GM18517 (cell line): ENCODE data around the gene B4GALT5.
"Not testable (repeated sequence)": the region's sequence is repeated elsewhere in the genome, so short reads cannot be mapped to it uniquely, and the experiment has no call there.

Experiments used
- ATAC-seq: cut with Tn5 transposase; IDR thresholded peaks from one replicate; pipeline ENCODE4 v1.9.1; 2021; ENCODE audit warnings: mild to moderate bottlenecking, moderate library complexity; ENCODE audit not compliant: unreplicated experiment

Gene B4GALT5

DNA sequence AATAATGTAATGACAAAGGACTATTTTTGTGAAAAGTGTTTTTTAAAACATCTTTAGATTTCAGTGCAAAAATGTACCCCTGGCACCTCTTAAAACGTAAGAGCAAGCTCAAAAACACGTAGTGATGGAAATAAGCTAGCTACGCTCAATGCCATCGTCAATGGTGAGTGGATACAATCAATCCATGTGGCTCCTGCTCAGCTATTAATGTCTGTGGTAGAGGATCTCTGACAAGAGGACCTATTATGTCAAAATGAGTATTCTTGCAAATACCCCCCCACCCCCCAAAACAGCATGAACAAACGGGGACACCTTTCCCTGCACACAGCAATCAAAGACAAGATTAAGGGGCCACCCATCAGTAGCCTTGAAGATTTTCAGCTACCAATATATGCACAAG lies 80.7 kb downstream of the B4GALT5 start:
- ATAC-seq, result no peak

DNA sequence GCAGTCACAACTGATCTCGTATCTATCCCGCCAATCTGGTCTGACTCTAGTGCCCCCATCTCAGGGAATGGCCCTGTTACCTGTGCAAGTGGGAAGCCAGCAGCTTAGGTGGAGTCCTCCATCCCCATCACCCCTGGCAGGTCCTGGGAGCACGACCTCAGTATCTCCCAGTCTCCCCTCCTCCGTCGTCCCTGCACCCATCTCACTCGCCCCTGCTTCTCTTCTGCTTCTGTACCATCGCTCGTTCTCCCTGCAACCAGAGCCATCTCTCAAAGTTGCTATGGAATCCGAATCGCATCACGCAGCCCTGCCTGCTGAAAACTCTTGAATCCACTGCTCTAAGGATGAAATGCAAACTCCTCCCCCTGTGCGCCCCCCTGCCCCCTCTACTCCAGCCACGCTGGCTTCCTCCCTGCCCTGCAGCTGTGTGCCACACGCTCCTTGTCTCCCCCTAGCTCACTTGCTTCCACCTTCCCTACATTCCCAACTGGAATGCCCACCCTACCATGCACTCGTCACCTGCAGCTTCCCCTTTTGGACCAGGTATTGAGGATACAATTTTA lies 81.7 kb downstream of the B4GALT5 start:
- ATAC-seq, result no peak

DNA sequence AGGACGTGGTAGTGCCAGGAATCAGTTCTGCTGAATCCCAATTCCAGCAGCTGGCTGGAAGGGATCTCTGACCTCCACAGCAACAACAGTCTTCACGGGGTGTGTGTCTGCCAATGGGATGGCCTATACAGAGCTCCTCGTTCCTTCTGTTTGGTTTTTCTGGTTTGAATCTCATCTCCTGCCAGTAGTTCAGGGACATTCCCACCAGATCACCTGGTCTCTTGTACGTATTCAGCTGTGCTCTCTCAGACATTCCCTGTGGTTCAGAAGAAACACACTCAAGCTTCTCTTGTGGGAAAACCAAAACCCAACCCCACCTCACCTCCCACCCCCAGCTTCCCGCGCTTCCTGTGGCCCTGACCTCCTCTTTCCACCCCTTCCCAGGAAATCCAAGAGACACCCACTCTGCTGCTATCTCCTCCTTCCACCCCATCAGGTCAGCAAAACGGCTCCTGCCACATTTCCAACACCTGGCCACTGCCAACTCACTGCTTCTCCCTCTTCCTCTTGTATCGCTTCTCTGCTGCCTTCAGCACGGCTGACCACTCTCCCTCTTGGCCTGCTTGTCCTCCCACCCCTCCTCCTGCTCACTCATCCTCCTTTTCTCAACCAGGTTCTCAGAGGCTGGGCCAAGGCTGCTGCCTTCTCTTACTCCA lies 82.5 kb downstream of the B4GALT5 start:
- peak; percentile 22 for ATAC-seq

DNA sequence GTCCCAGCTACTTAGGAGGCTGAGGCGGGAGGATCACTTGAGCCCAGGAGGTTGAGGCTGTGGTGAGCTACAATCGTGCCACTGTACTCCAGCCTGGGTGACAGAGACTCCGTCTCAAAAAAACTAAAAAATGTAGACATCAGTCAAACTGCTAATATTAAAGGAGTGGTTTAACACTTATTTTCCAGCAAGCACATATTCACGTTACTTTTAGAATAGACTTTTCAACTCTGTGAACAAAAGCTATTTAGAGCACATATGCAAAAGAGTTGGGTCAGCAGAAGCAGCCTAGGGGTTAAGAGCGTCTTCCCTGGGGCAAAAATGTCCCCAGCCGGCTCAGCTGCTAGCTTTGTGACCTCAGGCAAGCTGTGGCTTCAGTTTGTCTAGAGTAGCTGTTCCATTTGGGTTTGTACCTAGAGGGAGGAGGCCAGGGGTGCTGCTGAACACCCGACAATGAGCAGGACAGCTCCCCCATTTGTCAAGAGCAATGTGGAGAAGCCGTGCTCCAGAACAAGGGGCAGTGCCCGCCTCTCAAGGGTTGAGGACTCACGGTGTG lies 83.2 kb downstream of the B4GALT5 start:
- peak; percentile 84 for ATAC-seq

DNA sequence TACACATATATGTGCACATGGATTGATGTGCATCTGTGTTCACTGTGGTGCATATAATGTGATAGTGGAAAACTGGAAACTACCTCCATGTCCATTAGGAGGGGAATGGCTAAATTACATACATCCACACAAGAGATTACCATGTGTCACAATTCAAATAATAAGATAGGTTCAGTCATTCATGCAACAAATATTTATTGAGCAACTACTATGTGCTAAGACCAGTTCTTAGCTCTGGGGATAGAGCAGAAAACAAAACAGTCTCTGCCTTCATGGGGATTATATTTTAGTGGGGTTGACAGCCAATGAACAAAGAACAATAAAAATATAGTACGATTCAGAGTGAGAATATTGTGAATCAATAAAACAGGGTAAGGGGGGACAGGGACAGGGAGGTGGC lies 84.1 kb downstream of the B4GALT5 start:
- ATAC-seq, result no peak

DNA sequence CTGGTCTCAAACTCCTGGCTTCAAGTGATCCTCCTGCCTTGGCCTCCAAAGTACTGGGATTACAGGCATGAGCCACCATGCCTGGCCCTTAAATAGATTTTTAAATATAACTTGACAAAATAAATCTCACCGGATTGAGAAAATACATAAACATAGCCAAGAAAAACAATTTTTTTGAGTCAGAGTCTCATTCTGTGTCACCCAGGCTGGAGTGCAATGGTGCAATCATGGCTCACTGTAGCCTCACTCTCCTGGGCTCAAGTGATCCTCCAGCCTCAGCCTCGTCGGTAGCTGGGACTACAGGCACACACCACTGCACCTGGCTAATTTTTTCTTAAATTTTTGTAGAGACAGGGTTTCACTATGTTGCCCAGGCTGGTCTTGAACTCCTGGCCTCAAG lies 85.4 kb downstream of the B4GALT5 start:
- ATAC-seq, result not testable (repeated sequence)

DNA sequence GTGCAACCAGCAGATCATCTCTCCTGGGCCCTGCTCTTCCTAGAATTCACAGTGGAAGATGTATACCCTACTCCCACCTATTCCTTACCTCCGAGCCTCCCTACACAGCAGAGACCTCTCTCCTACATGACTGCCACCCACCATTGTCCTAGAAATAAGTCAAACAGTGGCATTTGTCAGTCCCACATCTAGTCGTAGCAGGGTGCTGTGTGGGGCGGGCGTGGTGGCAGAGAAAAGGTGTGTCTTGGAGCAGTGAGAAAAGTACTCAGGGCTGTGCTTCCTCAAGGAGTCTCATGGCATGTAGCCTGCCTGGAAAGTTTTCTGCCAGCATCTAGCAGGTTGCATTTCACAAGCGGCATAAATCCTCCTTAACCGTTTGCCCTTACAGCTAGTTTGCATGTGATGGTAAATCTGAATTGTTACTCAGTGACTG lies 86.3 kb downstream of the B4GALT5 start:
- ATAC-seq, result no peak

DNA sequence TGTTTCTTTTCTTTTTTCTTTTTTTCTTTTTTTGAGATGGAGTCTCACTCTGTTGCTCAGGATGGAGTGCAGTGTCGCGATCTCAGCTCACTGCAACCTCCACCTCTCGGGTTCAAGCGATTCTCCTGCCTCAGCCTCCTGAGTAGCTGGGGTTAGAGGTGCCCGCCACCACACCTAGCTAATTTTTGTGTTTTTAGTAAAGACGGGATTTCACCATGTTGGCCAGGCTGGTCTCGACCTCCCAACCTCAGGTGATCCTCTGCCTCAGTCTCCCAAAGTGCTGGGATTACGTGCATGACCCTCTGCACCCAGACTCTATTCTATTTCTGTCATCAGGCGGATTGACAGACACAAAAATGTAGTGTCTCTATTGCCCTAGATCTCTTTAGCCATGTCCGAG lies 88.7 kb downstream of the B4GALT5 start:
- ATAC-seq, result not testable (repeated sequence)

DNA sequence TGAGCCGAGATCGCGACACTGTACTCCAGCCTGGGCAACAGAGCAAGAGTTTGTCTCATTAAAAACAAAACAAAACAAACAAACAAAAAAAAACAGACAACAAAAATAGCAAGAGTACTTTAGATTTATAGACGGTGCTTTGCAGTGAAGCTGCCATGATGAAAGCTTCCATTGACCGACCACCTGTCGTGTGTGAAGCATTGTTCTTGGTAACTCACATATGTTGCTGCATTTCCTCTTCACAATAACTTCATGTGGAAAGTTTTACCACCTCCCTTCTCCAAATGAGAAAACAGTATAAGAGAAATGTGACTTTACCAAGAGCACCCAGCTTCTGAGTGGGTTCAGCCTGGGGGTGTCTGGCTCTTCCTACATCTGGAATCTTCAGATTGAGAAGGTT lies 89.4 kb downstream of the B4GALT5 start:
- ATAC-seq, result no peak

DNA sequence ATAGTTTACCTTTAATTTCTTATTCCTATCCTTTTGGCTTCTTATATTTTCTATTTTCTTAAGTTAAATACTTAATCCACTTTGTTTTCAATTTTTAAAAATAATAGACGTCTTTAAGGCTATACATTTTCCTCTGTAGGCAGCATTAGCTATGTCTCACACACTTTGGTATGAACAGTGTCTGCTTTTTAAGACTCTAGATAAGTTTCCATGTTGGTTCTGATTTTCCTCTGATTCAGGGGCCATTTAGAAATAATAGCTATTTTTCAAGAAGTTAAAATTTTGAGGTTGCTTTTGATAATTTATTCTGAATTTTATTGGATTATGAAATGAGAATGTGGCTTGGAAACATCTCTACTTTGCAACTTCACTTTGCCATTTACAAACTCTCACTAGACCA lies 91.4 kb downstream of the B4GALT5 start:
- no peak for ATAC-seq

DNA sequence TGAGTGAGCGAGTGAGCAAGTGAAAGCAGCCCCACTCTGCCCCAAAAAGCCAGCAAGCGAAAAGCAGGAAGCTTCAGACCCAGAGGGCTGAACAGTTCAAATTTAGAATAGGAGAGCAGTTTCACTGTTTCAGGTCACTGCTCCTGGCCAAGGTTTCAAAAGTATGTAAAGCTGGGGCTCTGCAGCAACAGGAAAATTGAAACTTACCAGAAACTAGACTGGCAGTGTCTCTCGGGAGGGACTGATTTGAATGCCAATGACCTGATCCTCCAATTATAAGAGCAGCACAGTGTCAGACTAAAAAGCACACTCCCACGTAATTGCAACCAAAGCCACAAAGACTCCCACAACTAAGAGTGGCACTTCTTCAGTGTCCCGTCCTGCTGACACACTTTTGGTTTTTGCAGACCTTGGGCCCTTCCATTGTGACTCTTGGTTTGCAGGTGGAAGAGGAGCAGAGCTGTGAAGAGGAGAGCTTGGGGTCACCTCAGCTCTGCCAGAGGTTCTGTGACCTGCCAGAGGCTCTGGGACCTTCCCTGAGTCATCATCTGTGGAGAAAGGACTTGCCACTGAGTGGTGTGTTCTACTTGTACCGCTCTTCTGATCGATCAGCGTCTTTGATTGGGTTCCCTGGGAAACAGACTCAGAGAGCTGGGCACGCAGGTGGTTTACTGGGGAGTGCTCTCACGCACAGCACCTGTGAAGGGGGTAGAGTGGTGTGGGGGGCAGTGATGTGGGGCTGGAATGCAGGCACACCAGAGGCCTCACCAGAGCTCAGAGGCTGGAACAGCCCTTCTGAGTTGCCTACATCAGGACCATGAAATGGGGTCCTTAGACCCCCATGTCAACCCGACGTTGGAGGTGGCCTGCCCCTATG lies 93.1 kb downstream of the B4GALT5 start:
- peak; percentile 91 for ATAC-seq

DNA sequence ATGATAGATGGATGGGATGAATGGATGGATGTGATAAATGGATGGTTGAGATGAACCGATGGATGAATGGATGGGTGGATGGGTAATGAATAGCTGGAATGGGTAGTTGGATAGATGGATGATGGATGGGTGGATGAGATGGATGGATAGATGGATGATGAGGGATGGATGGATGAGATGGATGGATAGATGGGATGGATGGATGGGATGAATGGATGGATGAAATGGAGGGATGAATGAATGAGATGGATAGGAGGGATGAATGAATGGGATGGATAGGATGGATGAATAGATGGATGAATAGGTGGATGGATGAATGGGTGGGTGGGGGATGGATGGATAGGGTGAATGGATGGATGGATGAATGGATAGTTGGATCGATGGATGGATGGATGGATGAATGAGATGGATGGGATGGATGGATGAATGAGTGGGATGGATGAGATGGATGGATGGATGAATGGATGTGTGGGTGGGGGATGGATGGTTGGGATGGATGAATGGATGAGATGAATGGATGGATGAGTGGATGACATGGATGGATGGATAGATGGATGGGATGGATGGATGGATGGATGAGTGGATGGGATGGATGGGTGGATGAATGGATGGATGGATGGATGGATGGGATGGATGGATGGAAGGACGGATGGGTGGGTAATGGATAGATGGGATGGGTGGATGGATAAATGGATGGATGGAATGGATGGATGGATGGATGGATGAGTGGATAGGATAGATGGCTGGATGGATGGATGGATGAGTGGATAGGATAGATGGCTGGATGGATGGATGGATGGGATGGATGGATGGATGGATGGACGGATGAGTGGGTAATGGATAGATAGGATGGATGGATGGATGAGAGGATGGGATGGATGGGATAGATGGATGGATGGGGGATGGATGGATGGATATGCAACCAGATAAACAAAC lies 94.3 kb downstream of the B4GALT5 start:
- ATAC-seq, result no peak

DNA sequence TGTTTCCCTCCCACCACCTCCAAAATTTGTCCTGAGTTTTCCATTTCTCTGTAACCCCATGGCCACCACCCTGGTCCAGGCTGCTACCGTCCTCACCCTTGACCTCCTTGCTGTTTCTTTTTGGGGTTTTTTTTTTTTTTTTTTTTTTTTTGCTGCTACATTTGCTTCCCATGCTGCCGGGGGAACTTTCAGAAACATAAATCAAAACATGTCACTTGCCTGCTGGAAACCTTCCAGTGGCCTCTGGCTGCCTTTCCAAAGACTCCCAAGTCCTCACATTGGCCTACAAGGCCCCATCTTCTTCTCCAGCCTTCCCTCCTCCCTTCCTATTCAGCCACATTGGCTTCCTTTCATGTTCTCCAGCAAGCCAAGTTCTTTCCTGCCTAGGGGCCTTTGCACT lies 95.4 kb downstream of the B4GALT5 start:
- no peak for ATAC-seq

DNA sequence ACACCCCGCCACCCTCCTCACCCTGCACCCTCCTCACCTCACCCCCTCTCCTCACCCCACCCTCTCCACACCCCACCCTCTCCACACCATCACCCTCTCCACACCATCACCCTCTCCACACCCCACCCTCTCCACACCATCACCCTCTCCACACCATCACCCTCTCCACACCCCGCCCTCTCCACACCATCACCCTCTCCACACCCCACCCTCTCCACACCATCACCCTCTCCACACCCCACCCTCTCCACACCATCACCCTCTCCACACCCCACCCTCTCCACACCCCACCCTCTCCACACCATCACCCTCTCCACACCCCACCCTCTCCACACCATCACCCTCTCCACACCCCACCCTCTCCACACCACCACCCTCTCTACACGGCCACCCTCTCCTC lies 96.3 kb downstream of the B4GALT5 start:
- ATAC-seq, result not testable (repeated sequence)

DNA sequence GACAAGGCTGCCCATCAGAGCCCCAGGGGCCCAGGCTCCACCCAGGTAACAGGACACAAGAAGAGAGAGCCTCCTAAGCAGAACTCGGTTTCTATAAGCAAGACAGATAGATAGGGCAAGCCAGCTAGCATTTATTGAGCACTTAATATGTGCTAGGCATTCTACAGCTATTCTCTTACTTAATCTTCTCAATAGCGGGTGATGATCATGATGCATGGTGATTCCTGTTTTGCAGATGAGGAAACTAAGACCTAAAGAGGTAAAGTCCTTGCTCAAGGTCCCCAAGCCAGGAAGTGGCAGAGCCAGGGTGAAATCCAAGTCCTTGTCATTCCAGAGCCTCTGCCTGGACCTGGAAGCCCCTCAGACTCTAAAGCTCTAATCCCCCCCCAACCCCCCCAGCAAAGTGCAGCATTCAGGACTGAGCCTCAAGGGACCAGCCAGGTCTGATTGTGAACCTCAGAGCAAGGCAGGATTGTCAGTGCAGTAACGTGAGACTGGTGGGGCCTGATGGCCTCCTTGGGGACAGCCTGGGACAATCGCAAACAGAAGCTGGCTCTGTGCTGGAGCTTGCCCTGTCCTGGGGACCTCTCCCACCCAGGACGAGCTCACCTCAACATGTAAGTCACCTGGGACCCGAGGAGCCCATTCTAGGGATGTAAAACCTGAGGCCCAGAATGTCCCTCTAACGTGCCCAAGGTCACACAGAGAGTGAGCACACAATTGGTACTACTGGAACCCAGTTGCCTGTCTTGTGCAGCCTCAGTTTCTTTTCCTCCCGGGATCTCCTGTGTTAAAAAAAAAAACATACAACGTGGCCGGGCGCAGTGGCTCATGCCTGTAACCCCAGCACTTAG lies 97.3 kb downstream of the B4GALT5 start:
- no peak for ATAC-seq

DNA sequence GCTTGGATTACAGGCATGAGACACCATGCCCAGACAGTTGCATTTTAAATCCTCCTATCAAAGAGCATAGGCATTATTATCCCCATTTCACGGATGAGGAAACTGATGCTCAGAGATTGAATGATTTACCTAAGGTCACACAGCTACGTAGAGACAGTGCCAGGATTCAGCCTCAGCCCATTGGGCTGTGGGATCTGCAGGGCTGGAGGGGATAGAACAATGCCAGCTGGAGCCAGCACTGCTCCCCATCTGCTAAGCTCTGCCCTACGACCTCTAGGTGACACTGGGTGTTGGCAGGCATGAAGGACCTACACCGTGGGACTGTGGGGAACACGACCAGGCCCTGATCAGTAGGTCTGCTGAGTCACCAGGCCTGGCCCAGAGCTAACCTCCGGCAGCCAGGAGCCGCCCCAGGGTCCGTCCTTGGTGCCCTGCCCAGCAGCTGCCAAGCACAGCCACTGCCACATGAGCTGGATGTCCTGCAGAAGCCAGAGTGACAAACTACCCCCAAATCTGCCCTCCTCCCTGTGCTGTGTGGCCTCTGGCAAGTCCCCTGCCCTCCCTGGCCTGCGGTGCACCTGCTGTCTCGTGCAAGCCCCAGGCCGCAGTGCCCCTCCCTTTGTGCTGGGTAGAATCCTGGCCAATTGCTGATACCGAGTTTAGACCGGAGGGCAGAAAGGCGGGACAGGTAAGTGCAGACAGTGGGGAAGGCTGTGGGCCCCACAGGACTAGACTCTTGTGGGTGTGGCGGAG lies 98.1 kb downstream of the B4GALT5 start:
- ATAC-seq, result no peak

DNA sequence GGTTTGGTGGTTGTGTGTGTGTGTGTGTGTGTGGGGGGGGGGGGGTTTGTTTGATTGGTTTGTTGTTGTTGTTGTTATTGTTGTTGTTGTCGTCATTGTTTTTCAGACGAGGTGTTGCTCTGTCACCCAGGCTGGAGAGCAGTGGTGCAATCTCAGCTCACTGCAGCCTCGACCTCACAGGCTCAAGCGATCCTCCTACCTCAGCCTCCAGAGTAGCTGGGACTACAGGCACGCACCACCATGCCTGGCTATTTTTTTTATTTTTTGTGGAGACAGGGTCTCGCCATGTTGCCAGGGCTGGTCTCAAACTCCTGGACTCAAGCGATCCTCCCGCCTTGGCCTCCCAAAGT lies 98.7 kb downstream of the B4GALT5 start:
- not testable (repeated sequence) for ATAC-seq

DNA sequence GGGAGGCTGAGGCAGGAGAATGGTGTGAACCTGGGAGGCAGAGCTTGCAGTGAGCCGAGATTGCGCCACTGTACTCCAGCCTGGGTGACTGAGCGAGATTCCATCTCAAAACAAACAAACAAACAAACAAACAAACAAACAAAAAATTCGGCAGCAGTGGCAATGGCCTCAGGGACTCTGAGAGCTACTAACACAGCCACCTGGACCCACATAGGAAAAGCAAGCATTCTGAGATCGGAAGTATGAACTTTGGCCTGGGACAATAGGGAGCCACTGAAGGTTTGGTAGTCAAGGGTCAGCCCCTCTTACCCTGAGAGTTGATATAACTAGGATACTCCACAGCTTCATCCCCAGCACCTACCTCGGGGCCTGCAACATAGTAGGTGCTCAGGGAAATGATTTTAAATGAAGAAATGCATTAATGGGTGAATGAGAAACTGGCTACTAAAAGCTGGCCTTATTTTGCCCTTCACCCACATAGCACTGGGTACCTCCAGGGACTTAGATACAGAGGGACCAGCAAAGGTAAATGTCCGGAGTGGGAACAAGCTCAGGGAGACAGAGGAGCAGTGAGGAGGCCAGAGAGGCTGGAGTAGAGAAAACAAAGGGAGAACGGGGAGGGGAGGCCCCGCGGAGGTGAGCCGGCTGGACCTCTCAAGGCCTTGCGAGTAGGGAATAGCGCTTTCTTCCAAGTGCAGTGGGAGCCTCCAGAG lies 99.2 kb downstream of the B4GALT5 start:
- no peak for ATAC-seq
